PC-3 (cell line): ENCODE measurements around the gene CAP2. TPM values are rescaled to one million over a fixed set of nuclear protein-coding genes. Genes with fewer than 3 reads are reported as not detected.
"Not testable (repeated sequence)": the region's sequence is repeated elsewhere in the genome, so short reads cannot be mapped to it uniquely, and the experiment has no call there.

ENCODE experiments used
- ATAC-seq: fragments of 200-7000 bp; cut with Tn5 transposase; 2 replicates; pipeline ENCODE4 v1.9.1; 2020; ENCODE audit warnings: mild to moderate bottlenecking, moderate library complexity
- BruUV-seq: library from RNA; stranded (reverse); fragments of 400-500 nt; replicated peaks from 2 replicates; lab custom pipeline; 2021; lab: Mats Ljungman, UMichigan
- CTCF ChIA-PET: fragments of 300-600 bp; sonication (Branson Sonifier 250); formaldehyde crosslinking; loops from one replicate; lab custom pipeline; 2022; ENCODE audit warnings: antibody characterized with exemption; lab: Charles Lee
- POLR2A ChIA-PET: fragments of 300-600 bp; sonication (Branson Sonifier 250); formaldehyde crosslinking; loops from one replicate; lab custom pipeline; 2022; ENCODE audit warnings: antibody characterized with exemption; ENCODE audit not compliant: unreplicated experiment; lab: Charles Lee
- DNase-seq: peaks from one replicate; pipeline ENCODE4 v3.0.0-alpha.2; 2015
- H2AFZ ChIP-seq: fragments of 300-600 bp; sonication (generic); 2 replicates; pipeline ENCODE4 v1.6.0; 2016; ENCODE audit warnings: antibody characterized with exemption, low read length
- H3F3A ChIP-seq: fragments of 300-600 bp; sonication (generic); one replicate; pipeline ENCODE4 v1.6.0; 2017; ENCODE audit warnings: antibody characterized with exemption, low read length, control low read depth, mild to moderate bottlenecking; ENCODE audit not compliant: unreplicated experiment
- H3K27ac ChIP-seq: fragments of 300-600 bp; sonication (generic); 2 replicates; pipeline ENCODE4 v1.5.1; 2016; ENCODE audit warnings: mild to moderate bottlenecking, low read length
- H3K27me3 ChIP-seq: fragments of 300-600 bp; sonication (generic); 2 replicates; pipeline ENCODE4 v1.6.1; 2016; ENCODE audit warnings: low read length, mixed read lengths
- H3K36me3 ChIP-seq: fragments of 300-600 bp; sonication (generic); 2 replicates; pipeline ENCODE4 v1.6.1; 2016; ENCODE audit warnings: low read depth, mixed run types, low read length, mixed read lengths
- H3K4me1 ChIP-seq: fragments of 300-600 bp; sonication (generic); 2 replicates; pipeline ENCODE4 v1.5.1; 2016; ENCODE audit warnings: low read length; ENCODE audit not compliant: insufficient read depth
- H3K4me2 ChIP-seq: fragments of 300-600 bp; sonication (generic); 2 replicates; pipeline ENCODE4 v1.6.0; 2016; ENCODE audit warnings: low read length
- H3K4me3 ChIP-seq: fragments of 300-600 bp; sonication (generic); 2 replicates; pipeline ENCODE4 v1.5.1; 2016; ENCODE audit warnings: mild to moderate bottlenecking, low read length, mixed read lengths
- H3K79me2 ChIP-seq: fragments of 300-600 bp; sonication (generic); 2 replicates; pipeline ENCODE4 v1.6.1; 2017; ENCODE audit warnings: low read length, mixed read lengths
- H3K9ac ChIP-seq: fragments of 300-600 bp; sonication (generic); 2 replicates; pipeline ENCODE4 v1.6.0; 2016; ENCODE audit warnings: mild to moderate bottlenecking, low read length
- H3K9me2 ChIP-seq: fragments of 300-600 bp; sonication (generic); replicated peaks from 2 replicates; pipeline ENCODE4 v1.6.1; 2016; ENCODE audit warnings: mixed run types, low read length, mixed read lengths
- H3K9me3 ChIP-seq: fragments of 300-600 bp; sonication (generic); 2 replicates; pipeline ENCODE4 v1.6.1; 2016; ENCODE audit warnings: low read length, mixed read lengths
- H4K20me1 ChIP-seq: fragments of 300-600 bp; sonication (generic); 2 replicates; pipeline ENCODE4 v1.6.1; 2016; ENCODE audit warnings: low read length, mixed read lengths
- EZH2 ChIP-seq: fragments of 300-600 bp; sonication (generic); IDR thresholded peaks from one replicate; pipeline ENCODE4 v1.6.1; 2017; ENCODE audit warnings: antibody characterized with exemption, mild to moderate bottlenecking, low read length; ENCODE audit not compliant: unreplicated experiment
- EZH2phosphoT487 ChIP-seq: fragments of 300-600 bp; sonication (generic); IDR thresholded peaks from 2 replicates; pipeline ENCODE4 v1.6.1; 2018; ENCODE audit warnings: mild to moderate bottlenecking, antibody characterized with exemption, low read length, borderline replicate concordance
- intact Hi-C: fragments of 100-400 bp; cut with micrococcal nuclease; formaldehyde crosslinking; loops from 2 replicates; pipeline ENCODE4 v1.9.0; 2023
- total RNA-seq: library from RNA; depleted of rRNA; stranded (reverse); fragments of >200 nt; gene quantifications from 2 replicates; pipeline ENCODE4 v1.2.3, GENCODE V29; 2014
- TF ChIP-seq, protein P1 (sequence below): fragments of 300-600 bp; sonication (generic); conservative IDR thresholded peaks from 2 replicates; pipeline ENCODE4 v1.5.1; 2017; ENCODE audit warnings: antibody characterized with exemption, low read depth, mild to moderate bottlenecking, low read length

The CAP2 gene
- total RNA-seq, 1 experiment from 2014 or later: 8.2 TPM

- DNase-seq (no peak), ATAC-seq (no peak)
- Histone ChIP-seq H3K9ac (no peak overlapping the region), H3K9me3 (no peaks in the 10 kb centered on the region), H3K4me2 (no peak overlapping the region), H3K4me3 (no peak overlapping the region), H3K27ac (no peak overlapping the region), H3K36me3 (peaks cover 2% of the 10 kb centered on the region; the same call in 1 of the 2 replicates), H3F3A (no peaks in the 10 kb centered on the region), H2AFZ (no peak overlapping the region), H4K20me1 (no peaks in the 10 kb centered on the region), H3K27me3 (no peaks in the 10 kb centered on the region), H3K4me1 (no peaks in the 10 kb centered on the region), H3K79me2 (no peaks in the 10 kb centered on the region), H3K9me2 (no peaks in the 10 kb centered on the region)
- BruUV-seq: no TSS peak
- ChIA-PET POLR2A (no interaction called here), CTCF (no interaction called here)
- intact Hi-C loops: no loop called here
- TF ChIP-seq, protein P1, sequence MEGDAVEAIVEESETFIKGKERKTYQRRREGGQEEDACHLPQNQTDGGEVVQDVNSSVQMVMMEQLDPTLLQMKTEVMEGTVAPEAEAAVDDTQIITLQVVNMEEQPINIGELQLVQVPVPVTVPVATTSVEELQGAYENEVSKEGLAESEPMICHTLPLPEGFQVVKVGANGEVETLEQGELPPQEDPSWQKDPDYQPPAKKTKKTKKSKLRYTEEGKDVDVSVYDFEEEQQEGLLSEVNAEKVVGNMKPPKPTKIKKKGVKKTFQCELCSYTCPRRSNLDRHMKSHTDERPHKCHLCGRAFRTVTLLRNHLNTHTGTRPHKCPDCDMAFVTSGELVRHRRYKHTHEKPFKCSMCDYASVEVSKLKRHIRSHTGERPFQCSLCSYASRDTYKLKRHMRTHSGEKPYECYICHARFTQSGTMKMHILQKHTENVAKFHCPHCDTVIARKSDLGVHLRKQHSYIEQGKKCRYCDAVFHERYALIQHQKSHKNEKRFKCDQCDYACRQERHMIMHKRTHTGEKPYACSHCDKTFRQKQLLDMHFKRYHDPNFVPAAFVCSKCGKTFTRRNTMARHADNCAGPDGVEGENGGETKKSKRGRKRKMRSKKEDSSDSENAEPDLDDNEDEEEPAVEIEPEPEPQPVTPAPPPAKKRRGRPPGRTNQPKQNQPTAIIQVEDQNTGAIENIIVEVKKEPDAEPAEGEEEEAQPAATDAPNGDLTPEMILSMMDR: no peak
- TF ChIP-seq EZH2 (no peak), EZH2phosphoT487 (no peak)
Observed at GRCh38 chr6:17439243-17439993, 46.0 kb downstream of the CAP2 start.

- H3K9me3 ChIP-seq, H3K9me2 ChIP-seq, CTCF ChIA-PET, H3K36me3 ChIP-seq, H3K27me3 ChIP-seq, ATAC-seq, H2AFZ ChIP-seq, H4K20me1 ChIP-seq, H3K4me1 ChIP-seq, H3K9ac ChIP-seq, BruUV-seq, intact Hi-C loops, H3F3A ChIP-seq, H3K79me2 ChIP-seq, H3K27ac ChIP-seq, POLR2A ChIA-PET, H3K4me2 ChIP-seq, H3K4me3 ChIP-seq, DNase-seq: not testable (repeated sequence)
Observed at GRCh38 chr6:17440811-17441210, 47.4 kb downstream of the CAP2 start.

DNA sequence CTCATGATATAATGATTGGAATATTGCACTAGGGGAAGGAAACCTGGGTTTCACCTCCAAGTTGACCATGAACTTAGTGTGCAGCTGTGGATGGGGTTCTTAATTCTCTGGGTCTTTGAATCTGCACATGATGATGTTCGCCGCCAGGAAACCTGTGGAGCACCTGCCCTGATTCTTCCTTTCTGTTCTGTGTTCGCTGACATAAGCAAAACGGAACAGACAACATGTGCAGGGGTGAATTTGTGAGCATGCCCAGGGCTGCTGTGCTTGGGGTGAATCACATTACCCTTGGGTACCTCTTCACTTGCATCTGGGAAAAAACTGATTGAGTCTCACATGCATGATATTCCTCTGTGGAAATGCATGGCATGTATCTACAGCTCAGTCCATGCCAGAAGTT, 48.8 kb downstream of the CAP2 start:
- DNase-seq: no peak
- no peaks in the 10 kb centered on the region for H3K4me1 ChIP-seq
- TF ChIP-seq EZH2phosphoT487: no peak
- TF ChIP-seq, protein P1: no peak
- no peak for TF ChIP-seq EZH2
- no peak overlapping the region for H2AFZ ChIP-seq
- H3K4me3 ChIP-seq: no peak overlapping the region
- H3K27ac ChIP-seq: no peak overlapping the region
- no TSS peak for BruUV-seq
- H3K27me3 ChIP-seq: no peaks in the 10 kb centered on the region
- no peak for ATAC-seq
- H3K9me3 ChIP-seq: no peaks in the 10 kb centered on the region
- H3F3A ChIP-seq: no peaks in the 10 kb centered on the region
- no peaks in the 10 kb centered on the region for H4K20me1 ChIP-seq
- intact Hi-C loops: no loop called here
- H3K79me2 ChIP-seq: no peaks in the 10 kb centered on the region
- ChIA-PET POLR2A (no interaction called here), CTCF (interaction anchor here (0.5 kb wide), 1 partner anchor 86 kb away, joined by 3 read pairs; no protein-coding TSS in a partner anchor)
- H3K9ac ChIP-seq: no peak overlapping the region
- no peak overlapping the region for H3K4me2 ChIP-seq
- H3K9me2 ChIP-seq: no peaks in the 10 kb centered on the region
- no peaks in the 10 kb centered on the region for H3K36me3 ChIP-seq
